GM13977 (cell line): ENCODE results near the gene ITPK1.

Experiments
- DNase-seq: peaks from one replicate; pipeline ENCODE4 v3.0.0; 2012; ENCODE audit warnings: low spot score
- in situ Hi-C: fragments of 300-500 bp; cut with MboI; formaldehyde crosslinking; loops from one replicate; pipeline ENCODE4 v1.12.0; 2022; ENCODE audit warnings: low sequenced_read_pairs, low pct_unique_long_range_greater_than_20kb, mixed read lengths, inconsistent platforms; ENCODE audit not compliant: unreplicated experiment
- TF ChIP-seq, protein P1 (sequence below): IDR thresholded peaks from 2 replicates; pipeline ENCODE4 v1.5.1; 2012; ENCODE audit warnings: mild to moderate bottlenecking, control low read depth; ENCODE audit not compliant: insufficient read depth; ENCODE audit errors: extremely low read depth, missing control alignments

ITPK1 gene

GRCh38 chr14:92997343-92998061 lies 118.2 kb downstream of the ITPK1 start:
- no peak for DNase-seq
- TF ChIP-seq, protein P1, sequence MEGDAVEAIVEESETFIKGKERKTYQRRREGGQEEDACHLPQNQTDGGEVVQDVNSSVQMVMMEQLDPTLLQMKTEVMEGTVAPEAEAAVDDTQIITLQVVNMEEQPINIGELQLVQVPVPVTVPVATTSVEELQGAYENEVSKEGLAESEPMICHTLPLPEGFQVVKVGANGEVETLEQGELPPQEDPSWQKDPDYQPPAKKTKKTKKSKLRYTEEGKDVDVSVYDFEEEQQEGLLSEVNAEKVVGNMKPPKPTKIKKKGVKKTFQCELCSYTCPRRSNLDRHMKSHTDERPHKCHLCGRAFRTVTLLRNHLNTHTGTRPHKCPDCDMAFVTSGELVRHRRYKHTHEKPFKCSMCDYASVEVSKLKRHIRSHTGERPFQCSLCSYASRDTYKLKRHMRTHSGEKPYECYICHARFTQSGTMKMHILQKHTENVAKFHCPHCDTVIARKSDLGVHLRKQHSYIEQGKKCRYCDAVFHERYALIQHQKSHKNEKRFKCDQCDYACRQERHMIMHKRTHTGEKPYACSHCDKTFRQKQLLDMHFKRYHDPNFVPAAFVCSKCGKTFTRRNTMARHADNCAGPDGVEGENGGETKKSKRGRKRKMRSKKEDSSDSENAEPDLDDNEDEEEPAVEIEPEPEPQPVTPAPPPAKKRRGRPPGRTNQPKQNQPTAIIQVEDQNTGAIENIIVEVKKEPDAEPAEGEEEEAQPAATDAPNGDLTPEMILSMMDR, result no peak
- in situ Hi-C loops, result no loop called here

DNA sequence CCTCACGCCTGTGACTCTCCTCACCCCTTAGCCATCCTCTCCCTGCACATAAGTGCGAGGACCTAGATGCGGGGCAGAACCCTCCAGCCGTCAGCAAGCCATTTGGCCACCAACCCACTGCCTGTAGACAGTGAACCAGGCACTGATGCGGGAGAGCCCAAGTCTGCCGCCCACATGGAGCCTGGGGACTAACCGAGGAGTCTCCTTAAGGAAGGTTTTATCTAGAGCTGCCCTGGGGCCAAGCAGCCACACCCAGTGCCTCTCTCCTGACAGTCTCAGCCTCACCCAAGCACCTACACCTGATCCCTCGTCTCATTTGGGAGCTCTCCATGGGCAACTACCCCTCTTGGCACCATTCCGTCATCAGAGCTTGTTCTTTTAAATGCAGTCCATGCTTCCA lies 120.1 kb downstream of the ITPK1 start:
- no peak for DNase-seq
- in situ Hi-C loops, result no loop called here
- TF ChIP-seq, protein P1, result no peak

DNA sequence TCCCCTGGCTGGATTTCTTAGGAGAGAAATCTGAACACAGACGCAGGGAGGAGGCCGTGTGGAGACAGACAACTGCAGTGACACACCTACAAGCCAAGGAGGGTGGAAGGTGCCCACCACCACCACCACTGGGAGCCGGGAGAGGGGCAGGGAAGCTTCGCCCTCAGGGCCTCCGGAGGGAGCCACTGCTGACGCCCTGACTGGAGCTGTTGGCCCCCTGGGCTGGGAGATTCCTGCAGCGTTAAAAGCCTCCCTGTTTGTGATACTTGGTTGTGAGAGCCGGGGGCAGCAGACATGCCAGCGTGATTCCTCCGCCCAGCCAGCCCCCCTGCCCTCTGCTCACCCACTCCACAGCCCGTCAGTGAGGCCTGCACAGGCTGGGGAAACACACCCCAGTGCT lies 120.8 kb downstream of the ITPK1 start:
- in situ Hi-C loops, result no loop called here

DNA sequence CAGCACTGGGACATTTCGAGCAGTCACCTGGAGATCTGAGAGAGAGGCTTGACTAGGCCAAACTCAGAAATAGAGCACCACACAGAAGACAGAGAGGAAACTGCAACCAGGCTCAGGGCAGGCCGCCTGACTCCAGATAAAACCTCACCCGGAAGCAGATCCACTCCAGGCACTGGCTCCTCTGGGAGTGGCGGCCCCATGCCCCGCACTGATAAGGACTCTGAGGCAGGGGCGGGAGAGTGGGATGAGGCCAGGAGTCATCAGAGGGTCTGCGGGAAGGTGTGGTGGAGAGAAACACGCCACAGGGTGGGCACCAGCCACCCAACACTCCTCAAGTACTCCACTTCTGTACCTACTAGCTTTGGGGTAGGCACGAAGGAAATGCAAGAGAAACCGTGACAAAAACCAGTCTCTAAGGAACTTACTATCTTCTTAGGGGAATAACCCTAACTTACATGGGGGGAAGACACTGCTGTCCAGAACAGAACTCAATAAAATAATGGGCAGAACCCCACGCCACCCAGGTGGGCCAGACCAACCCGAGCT lies 121.5 kb downstream of the ITPK1 start:
- in situ Hi-C loops, result no loop called here
- no peak for DNase-seq
- TF ChIP-seq, protein P1, result no peak

More for the DNA sequence above, 120.8 kb downstream of the ITPK1 start:
- DNase-seq, result no peak
- TF ChIP-seq, protein P1, result no peak

- TF ChIP-seq, protein P1, result no peak
- DNase-seq, result no peak
- in situ Hi-C loops, result no loop called here
Measured at GRCh38 chr14:92993302-92993701, 122.4 kb downstream of the ITPK1 start.

GRCh38 chr14:92991536-92991935 lies 124.2 kb downstream of the ITPK1 start:
- in situ Hi-C loops, result no loop called here
- TF ChIP-seq, protein P1, result no peak
- DNase-seq, result no peak
